ENCODE data around the gene PHKA1.

DNA sequence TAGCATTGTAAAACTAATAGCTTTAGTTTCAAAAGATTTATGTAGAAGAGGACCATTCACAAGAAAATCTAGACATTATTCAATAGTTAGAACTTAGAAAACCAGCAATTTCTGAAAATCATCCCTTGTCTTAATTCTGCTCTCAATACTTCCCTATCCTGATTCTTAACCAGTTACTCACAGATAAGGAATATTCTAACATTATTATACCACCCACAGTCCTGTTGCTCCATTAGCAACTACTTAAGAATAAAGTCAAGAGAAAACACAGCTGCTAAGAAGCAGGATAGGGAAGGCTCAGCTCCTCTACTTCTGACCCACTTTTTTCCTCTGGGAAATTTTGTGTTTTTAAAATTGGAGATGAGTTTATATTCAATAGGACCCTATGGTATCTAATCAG, 47.7 kb downstream of the PHKA1 start:
- TF ChIP-seq, protein P1, sequence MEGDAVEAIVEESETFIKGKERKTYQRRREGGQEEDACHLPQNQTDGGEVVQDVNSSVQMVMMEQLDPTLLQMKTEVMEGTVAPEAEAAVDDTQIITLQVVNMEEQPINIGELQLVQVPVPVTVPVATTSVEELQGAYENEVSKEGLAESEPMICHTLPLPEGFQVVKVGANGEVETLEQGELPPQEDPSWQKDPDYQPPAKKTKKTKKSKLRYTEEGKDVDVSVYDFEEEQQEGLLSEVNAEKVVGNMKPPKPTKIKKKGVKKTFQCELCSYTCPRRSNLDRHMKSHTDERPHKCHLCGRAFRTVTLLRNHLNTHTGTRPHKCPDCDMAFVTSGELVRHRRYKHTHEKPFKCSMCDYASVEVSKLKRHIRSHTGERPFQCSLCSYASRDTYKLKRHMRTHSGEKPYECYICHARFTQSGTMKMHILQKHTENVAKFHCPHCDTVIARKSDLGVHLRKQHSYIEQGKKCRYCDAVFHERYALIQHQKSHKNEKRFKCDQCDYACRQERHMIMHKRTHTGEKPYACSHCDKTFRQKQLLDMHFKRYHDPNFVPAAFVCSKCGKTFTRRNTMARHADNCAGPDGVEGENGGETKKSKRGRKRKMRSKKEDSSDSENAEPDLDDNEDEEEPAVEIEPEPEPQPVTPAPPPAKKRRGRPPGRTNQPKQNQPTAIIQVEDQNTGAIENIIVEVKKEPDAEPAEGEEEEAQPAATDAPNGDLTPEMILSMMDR (IDR thresholded peaks at IDR 0.05): no peak
- TF ChIP-seq POLR2A (IDR thresholded peaks at IDR 0.05): no peak

All from lower leg skin (tissue), 3 donors.